OCI-LY7 (cell line): Measurements from ENCODE around the gene ANAPC10. TPM values are rescaled to one million over a fixed set of nuclear protein-coding genes. Genes with fewer than 3 reads are reported as not detected.
"Not testable (repeated sequence)": the region's sequence is repeated elsewhere in the genome, so short reads cannot be mapped to it uniquely, and the experiment has no call there.

Source experiments
- BruUV-seq: library from RNA; stranded (reverse); fragments of 400-500 nt; replicated peaks from 2 replicates; lab custom pipeline; 2021; lab: Mats Ljungman, UMichigan
- CTCF ChIA-PET: fragments of 300-600 bp; sonication (Branson Sonifier 250); formaldehyde crosslinking; loops from one replicate; lab custom pipeline; 2022; ENCODE audit warnings: antibody characterized with exemption; ENCODE audit not compliant: unreplicated experiment; lab: Charles Lee
- POLR2A ChIA-PET: fragments of 300-600 bp; sonication (Branson Sonifier 250); formaldehyde crosslinking; loops from one replicate; lab custom pipeline; 2022; ENCODE audit warnings: antibody characterized with exemption; lab: Charles Lee
- DNase-seq: peaks from one replicate; pipeline ENCODE4 v3.0.0-alpha.2; 2015; ENCODE audit warnings: low spot score
- H2AFZ ChIP-seq: fragments of 200-600 bp; sonication (generic), shearing (Covaris generic); 2 replicates; pipeline ENCODE4 v1.6.1; 2014; ENCODE audit warnings: mild to moderate bottlenecking, antibody characterized with exemption, low read length, moderate library complexity
- H3K27ac ChIP-seq: fragments of 200-600 bp; sonication (generic); 2 replicates; pipeline ENCODE4 v1.5.1; 2014; ENCODE audit warnings: mixed run types, low read depth, mild to moderate bottlenecking, moderate library complexity, low read length, inconsistent platforms; ENCODE audit not compliant: poor library complexity, severe bottlenecking
- H3K36me3 ChIP-seq: fragments of 200-600 bp; sonication (generic); 2 replicates; pipeline ENCODE4 v1.6.1; 2014; ENCODE audit warnings: mild to moderate bottlenecking, antibody characterized with exemption, low read length, moderate library complexity, mixed read lengths; ENCODE audit not compliant: insufficient read depth
- H3K4me1 ChIP-seq: fragments of 200-600 bp; sonication (generic); 2 replicates; pipeline ENCODE4 v1.5.1; 2014; ENCODE audit warnings: mild to moderate bottlenecking, low read length; ENCODE audit not compliant: insufficient read depth, poor library complexity, severe bottlenecking
- H3K4me2 ChIP-seq: fragments of 200-600 bp; sonication (generic); 2 replicates; pipeline ENCODE4 v1.6.1; 2014; ENCODE audit warnings: mild to moderate bottlenecking, low read length
- H3K4me3 ChIP-seq: fragments of 200-600 bp; sonication (generic); 2 replicates; pipeline ENCODE4 v1.5.1; 2014; ENCODE audit warnings: mild to moderate bottlenecking, low read depth, low read length; ENCODE audit not compliant: poor library complexity, severe bottlenecking
- H3K79me2 ChIP-seq: fragments of 200-600 bp; sonication (generic); 2 replicates; pipeline ENCODE4 v1.6.1; 2016; ENCODE audit warnings: low read depth, mild to moderate bottlenecking, low read length, moderate library complexity, mixed read lengths; ENCODE audit not compliant: insufficient read depth
- H3K9me2 ChIP-seq: fragments of 200-600 bp; sonication (generic); 2 replicates; pipeline ENCODE4 v1.6.1; 2016; ENCODE audit warnings: mild to moderate bottlenecking, low read length, mixed read lengths; ENCODE audit not compliant: insufficient read depth
- H3K9me3 ChIP-seq: fragments of 200-600 bp; sonication (generic); 2 replicates; pipeline ENCODE4 v1.6.1; 2014; ENCODE audit warnings: mild to moderate bottlenecking, mixed run types, low read length, mixed read lengths
- H4K20me1 ChIP-seq: fragments of 200-600 bp; sonication (generic); 2 replicates; pipeline ENCODE4 v1.6.1; 2014; ENCODE audit warnings: mild to moderate bottlenecking, antibody characterized with exemption, low read length, moderate library complexity, mixed read lengths; ENCODE audit not compliant: insufficient read depth
- EZH2phosphoT487 ChIP-seq: fragments of 200-600 bp; sonication (generic); IDR thresholded peaks from 2 replicates; pipeline ENCODE4 v1.6.1; 2018; ENCODE audit warnings: low read depth, borderline replicate concordance, mild to moderate bottlenecking, mixed run types, antibody characterized with exemption, low read length, moderate library complexity, mixed read lengths
- intact Hi-C: fragments of 100-400 bp; cut with micrococcal nuclease; formaldehyde crosslinking; loops from one replicate; pipeline ENCODE4 v1.10.0; 2022; ENCODE audit not compliant: unreplicated experiment
- total RNA-seq, 2 experiments: library from RNA; depleted of rRNA in 1 of 2; stranded (reverse); fragments of >200 nt in 1 of 2; shearing (Covaris generic) in 1 of 2; gene quantifications; 2 replicates each; pipeline ENCODE4 v1.2.3, GENCODE V29; 2014 to 2022
- TF ChIP-seq, protein P1 (sequence below): fragments of 200-600 bp; sonication (generic); conservative IDR thresholded peaks from 2 replicates; pipeline ENCODE4 v1.5.1; 2014; ENCODE audit warnings: mild to moderate bottlenecking, antibody characterized with exemption, low read length, moderate library complexity, mixed read lengths

ANAPC10 gene
- total RNA-seq, 2 experiments from 2014 or later: 31.6 to 34.1 TPM

DNA sequence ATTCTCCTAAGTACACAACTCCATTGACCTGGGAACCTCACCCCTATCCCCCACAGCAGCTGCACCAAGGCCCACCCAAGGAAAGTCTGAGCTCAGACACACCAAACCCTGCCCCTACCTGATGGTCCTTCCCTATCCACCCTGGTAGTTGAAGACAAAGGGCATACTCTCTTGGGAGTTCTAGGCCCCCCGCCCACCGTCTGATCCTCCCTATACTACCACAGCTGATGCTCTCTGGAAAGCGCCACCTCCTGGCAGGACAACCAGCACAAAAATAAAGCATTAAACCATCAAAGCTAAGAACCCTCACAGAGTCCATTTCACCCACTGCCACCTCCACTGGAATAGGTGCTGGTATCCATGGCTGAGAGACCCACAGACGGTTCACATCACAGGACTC lies 83.6 kb downstream of the ANAPC10 start:
- no peak overlapping the region for H3K4me2 ChIP-seq
- POLR2A ChIA-PET: interaction anchor here (0.6 to 0.7 kb wide), 3 partner anchors 12 to 684 kb away, joined by 3 read pairs; no protein-coding TSS in a partner anchor
- TF ChIP-seq, protein P1, sequence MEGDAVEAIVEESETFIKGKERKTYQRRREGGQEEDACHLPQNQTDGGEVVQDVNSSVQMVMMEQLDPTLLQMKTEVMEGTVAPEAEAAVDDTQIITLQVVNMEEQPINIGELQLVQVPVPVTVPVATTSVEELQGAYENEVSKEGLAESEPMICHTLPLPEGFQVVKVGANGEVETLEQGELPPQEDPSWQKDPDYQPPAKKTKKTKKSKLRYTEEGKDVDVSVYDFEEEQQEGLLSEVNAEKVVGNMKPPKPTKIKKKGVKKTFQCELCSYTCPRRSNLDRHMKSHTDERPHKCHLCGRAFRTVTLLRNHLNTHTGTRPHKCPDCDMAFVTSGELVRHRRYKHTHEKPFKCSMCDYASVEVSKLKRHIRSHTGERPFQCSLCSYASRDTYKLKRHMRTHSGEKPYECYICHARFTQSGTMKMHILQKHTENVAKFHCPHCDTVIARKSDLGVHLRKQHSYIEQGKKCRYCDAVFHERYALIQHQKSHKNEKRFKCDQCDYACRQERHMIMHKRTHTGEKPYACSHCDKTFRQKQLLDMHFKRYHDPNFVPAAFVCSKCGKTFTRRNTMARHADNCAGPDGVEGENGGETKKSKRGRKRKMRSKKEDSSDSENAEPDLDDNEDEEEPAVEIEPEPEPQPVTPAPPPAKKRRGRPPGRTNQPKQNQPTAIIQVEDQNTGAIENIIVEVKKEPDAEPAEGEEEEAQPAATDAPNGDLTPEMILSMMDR: 0 out of 2 replicates have a peak, but pooled peaks have one; percentile 34
- TF ChIP-seq EZH2phosphoT487: no peak
- no peak overlapping the region for H2AFZ ChIP-seq
- DNase-seq: no peak
- H3K9me3 ChIP-seq: no peaks in the 10 kb centered on the region
- no peaks in the 10 kb centered on the region for H3K36me3 ChIP-seq
- intact Hi-C loops: no loop called here
- BruUV-seq: no TSS peak
- H3K4me1 ChIP-seq: peaks cover 3% of the 10 kb centered on the region
- H3K79me2 ChIP-seq: peaks cover 4% of the 10 kb centered on the region; the same call in 1 of the 2 replicates
- no peaks in the 10 kb centered on the region for H3K9me2 ChIP-seq
- no peak overlapping the region for H3K27ac ChIP-seq
- H4K20me1 ChIP-seq: no peaks in the 10 kb centered on the region
- no peak overlapping the region for H3K4me3 ChIP-seq
- CTCF ChIA-PET: no interaction called here

DNA sequence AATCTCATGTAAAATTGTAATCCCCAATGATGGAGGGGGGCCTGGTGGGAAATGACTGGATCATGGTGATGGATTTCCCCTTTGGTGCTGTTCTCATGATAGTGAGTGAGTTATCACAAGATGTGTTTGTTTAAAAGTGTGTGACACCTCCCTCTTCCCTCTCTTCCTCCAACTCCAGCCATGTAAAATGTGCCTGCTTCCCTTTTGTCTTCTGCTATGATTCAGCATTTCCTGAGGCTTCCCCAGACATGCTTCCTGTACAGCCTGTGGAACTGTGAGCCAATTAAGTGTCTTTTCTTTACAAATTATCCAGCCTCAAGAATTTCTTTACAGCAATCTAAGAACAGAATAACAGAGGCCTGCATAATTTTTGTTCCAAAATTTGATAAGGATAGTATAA lies 85.2 kb downstream of the ANAPC10 start:
- Histone ChIP-seq H4K20me1 (no peaks in the 10 kb centered on the region), H3K4me2 (no peak overlapping the region), H3K36me3 (no peaks in the 10 kb centered on the region), H3K9me2 (no peaks in the 10 kb centered on the region), H3K9me3 (no peaks in the 10 kb centered on the region), H3K4me1 (peaks cover 3% of the 10 kb centered on the region), H3K27ac (no peak overlapping the region), H3K79me2 (peaks cover 4% of the 10 kb centered on the region; the same call in 1 of the 2 replicates), H2AFZ (no peak overlapping the region), H3K4me3 (no peak overlapping the region)
- POLR2A ChIA-PET: no interaction called here
- no TSS peak for BruUV-seq
- CTCF ChIA-PET: no interaction called here
- TF ChIP-seq EZH2phosphoT487: no peak
- TF ChIP-seq, protein P1: no peak
- intact Hi-C loops: no loop called here
- no peak for DNase-seq

DNA sequence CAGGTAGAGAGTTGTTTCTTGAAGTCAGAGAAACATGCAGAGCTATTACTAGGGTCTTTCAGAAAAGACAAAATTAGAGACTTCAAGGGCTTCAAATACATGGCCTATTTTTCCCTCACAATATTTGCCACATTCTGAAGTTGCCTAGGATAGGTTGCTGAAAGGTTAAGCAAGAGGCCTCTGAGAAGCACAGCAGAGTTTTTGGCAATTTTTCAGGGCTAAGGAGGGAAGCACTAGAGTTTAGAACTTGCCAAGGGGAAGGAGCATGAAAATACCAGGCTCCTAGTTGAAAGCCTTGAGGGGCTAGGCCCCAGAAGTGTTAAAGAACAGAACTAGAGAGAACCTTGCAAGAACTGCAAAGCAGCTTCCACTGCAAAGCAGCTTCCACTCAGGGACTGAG lies 86.4 kb downstream of the ANAPC10 start:
- H3K4me1 ChIP-seq: peaks cover 3% of the 10 kb centered on the region
- H3K9me2 ChIP-seq: no peaks in the 10 kb centered on the region
- POLR2A ChIA-PET: interaction anchor here (0.6 to 0.7 kb wide), 2 partner anchors 10 to 438 kb away, joined by 3 read pairs; no protein-coding TSS in a partner anchor
- H2AFZ ChIP-seq: no peak overlapping the region
- no peak overlapping the region for H3K4me2 ChIP-seq
- CTCF ChIA-PET: no interaction called here
- H3K4me3 ChIP-seq: no peak overlapping the region
- no peaks in the 10 kb centered on the region for H3K9me3 ChIP-seq
- H4K20me1 ChIP-seq: no peaks in the 10 kb centered on the region
- no peak for TF ChIP-seq EZH2phosphoT487
- TF ChIP-seq, protein P1: no peak
- no peaks in the 10 kb centered on the region for H3K36me3 ChIP-seq
- no peak for DNase-seq
- H3K27ac ChIP-seq: no peak overlapping the region
- BruUV-seq: no TSS peak
- peaks cover 4% of the 10 kb centered on the region; the same call in 1 of the 2 replicates for H3K79me2 ChIP-seq
- intact Hi-C loops: no loop called here

DNA sequence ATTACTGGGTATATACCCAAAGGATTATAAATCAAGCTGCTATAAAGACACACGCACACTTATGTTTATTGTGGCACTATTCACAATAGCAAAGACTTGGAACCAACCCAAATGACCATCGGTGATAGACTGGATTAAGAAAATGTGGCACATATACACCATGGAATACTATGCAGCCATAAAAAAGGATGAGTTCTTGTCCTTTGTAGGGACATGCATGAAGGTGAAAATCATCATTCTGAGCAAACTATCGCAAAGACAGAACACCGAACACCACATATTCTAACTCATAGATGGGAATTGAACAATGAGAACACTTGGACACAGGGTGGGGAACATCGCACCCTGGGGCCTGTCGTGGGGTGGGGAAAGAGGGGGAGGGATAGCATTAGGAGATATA lies 87.7 kb downstream of the ANAPC10 start:
- H3K4me1 ChIP-seq, H3K36me3 ChIP-seq, H3K9me3 ChIP-seq, CTCF ChIA-PET, H2AFZ ChIP-seq, H3K4me2 ChIP-seq, BruUV-seq, intact Hi-C loops, H3K9me2 ChIP-seq, H3K4me3 ChIP-seq, H4K20me1 ChIP-seq, H3K79me2 ChIP-seq, POLR2A ChIA-PET, H3K27ac ChIP-seq, DNase-seq: not testable (repeated sequence)
